HG03066 (cell line): Measurements from ENCODE around the gene PHLDB2.

Experiments
- ATAC-seq: cut with Tn5 transposase; IDR thresholded peaks from one replicate; pipeline ENCODE4 v1.9.1; 2021; ENCODE audit warnings: low read depth; ENCODE audit not compliant: unreplicated experiment

Gene PHLDB2

DNA sequence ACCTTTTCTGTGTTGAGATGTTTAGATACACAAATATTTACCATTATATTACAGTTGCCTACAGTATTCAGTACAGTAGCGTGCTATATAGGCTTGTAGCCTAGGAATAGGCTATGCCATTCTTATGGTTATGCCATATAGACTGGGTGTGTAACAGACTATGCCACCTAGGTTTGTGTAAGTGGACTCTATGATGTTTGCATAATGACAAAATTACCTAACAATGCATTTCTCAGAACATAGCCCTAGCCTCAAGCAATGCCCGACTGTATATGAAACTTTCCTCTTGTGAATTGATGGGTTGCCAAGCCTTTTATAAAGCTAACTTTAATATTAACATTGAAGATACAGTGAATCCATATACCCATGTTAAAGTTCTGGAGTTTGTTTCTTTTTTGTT is 10.3 kb upstream of the PHLDB2 start:
- no peak for ATAC-seq

DNA sequence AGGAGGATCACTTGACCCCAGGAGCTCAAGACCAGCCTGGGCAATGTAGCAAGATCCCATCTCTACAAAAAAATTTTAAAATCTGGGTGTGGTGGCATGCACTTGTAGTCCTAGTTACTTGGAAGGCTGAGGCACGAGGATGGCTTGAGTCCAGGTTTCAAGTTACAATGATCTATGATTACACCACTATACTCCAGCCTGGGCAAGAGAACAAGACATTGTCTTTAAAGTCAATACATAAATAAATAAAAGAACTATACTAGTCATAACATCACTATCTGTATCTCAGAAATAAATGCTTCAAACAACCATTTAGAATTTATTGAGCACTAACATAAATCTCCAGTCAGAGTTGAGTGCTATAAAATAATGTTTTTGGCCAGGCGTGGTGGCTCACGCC is 8.5 kb upstream of the PHLDB2 start:
- no peak for ATAC-seq

GRCh38 chr3:111851511-111851954 is 7.5 kb upstream of the PHLDB2 start:
- ATAC-seq = no peak

GRCh38 chr3:111852540-111852939 is 6.5 kb upstream of the PHLDB2 start:
- ATAC-seq = no peak

- ATAC-seq = no peak
These were observed 6.0 kb upstream of the PHLDB2 start for GRCh38 chr3:111853068-111853467.

DNA sequence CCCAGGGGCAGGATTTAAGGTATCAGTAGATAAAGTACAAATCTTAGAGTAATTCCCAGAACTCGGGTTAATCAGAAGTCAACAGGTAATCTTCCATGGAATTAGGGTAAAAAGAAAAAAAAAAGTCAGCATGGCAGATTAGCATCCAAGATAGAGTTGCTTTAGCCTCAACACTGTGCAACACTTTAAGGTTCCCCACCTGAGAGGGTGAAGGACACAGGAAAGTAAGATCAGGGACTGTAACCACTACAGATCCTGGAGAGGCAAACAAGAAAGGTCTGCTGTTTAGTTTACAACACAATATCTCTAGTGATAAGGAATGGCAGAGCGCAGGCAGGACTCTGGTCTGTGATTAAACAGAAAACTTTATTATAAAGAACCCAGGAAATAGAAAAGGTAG is 4.1 kb upstream of the PHLDB2 start:
- ATAC-seq = no peak

- no peak for ATAC-seq
These were observed 2.6 kb upstream of the PHLDB2 start for GRCh38 chr3:111856501-111856900.

DNA sequence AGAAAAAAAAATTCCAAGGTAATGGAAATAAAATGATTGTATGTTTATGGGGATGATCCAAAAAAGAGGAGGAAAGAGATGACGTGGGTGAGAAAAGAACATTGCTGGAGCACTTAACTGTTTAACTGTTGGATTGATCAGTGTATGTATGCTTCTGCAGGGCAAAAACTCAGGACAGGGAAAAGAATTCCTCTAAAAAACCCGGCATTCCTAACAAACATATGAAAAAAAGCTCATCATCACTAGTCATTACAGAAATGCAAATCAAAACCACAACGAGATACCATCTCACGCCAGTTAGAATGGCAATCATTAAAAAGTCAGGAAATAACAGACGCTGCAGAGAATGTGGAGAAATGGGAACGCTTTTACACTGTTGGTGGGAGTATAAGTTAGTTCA is 1.6 kb upstream of the PHLDB2 start:
- ATAC-seq = no peak

GRCh38 chr3:111858642-111859041 is 423 bp upstream of the PHLDB2 start:
- no peak for ATAC-seq

DNA sequence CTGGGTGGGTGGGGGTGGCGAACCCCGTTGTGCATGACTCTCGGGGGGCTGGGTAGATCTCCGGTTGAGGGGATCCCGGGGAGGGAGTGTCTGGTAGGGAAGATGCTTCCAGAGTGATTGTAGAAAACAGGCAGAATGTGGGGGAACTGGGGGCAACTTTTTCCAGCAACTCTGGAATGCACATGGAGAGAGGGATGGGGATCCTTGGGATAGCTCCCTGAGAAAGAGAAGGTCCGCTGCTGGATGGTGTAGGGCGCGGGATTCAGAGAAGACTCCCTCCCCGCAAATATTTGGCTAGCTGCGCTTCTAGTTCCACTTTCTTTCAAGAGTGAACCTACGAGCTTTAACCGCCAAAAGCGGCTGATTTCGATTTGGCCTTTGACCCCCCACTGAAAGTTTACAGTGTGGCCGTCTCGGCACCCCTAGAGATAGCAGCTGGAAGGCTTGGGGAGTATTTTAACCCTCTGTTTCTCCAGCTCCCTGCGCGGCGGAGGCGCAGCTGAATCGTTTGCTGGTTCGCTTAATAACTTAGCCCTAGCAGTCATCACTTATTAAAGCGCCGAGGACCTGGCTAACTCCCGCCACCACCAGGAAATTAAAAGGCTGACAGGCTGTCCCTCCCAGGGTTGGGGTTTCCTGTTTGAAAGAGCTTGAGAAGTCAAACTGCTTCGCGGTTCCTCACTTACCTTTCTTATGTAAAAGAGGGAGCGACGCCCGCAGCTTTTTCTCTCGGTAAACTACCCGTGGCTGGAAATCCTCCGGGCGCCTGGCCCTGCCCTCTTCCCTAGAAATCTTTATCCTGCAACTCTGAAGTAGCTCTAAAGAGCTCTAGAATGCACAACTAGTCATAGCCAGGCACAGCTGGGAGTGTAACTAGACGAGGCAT is 1.2 kb downstream of the PHLDB2 start:
- ATAC-seq = peak; percentile 91

DNA sequence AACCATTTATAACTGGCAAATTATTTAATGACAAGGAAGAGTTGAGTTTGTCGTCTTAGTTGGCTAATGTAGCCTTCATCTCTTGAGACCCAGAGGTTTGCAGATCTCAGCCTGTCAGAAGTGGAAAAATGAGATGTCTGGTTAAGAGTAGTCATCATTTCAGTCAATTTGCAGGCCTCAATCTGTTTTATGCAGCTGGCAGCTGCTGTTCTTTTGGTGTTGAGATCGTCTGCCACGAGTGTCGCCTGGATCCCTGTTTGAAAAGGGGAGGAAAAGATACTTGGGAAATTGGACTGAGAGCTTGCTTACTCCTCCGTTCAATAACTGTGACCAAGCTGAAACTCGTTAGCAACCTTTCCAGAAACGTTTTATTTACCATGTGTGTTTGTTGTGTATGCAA is 2.3 kb downstream of the PHLDB2 start:
- no peak for ATAC-seq

GRCh38 chr3:111862415-111862814 is 3.4 kb downstream of the PHLDB2 start:
- no peak for ATAC-seq

DNA sequence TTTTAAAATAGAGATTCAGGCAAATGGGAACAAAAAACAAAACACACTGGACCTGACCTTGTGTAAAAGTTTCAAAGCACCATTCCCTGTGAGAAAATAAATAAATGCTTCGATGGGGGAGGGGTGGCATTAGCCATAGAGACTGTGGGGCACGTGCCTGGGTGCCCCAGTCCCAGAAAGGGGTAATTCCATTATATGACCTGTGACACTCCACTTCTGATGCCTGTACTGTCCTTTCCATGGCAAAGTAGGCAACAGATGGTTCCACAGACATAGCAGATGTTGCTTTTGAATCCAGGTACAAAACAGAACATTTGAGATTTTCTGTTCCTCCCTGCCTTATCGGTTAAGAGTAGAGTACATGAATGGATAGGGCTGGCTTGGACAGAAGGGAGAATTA is 3.9 kb downstream of the PHLDB2 start:
- ATAC-seq = no peak

- no peak for ATAC-seq
These were observed 5.1 kb downstream of the PHLDB2 start for GRCh38 chr3:111863942-111864694.

DNA sequence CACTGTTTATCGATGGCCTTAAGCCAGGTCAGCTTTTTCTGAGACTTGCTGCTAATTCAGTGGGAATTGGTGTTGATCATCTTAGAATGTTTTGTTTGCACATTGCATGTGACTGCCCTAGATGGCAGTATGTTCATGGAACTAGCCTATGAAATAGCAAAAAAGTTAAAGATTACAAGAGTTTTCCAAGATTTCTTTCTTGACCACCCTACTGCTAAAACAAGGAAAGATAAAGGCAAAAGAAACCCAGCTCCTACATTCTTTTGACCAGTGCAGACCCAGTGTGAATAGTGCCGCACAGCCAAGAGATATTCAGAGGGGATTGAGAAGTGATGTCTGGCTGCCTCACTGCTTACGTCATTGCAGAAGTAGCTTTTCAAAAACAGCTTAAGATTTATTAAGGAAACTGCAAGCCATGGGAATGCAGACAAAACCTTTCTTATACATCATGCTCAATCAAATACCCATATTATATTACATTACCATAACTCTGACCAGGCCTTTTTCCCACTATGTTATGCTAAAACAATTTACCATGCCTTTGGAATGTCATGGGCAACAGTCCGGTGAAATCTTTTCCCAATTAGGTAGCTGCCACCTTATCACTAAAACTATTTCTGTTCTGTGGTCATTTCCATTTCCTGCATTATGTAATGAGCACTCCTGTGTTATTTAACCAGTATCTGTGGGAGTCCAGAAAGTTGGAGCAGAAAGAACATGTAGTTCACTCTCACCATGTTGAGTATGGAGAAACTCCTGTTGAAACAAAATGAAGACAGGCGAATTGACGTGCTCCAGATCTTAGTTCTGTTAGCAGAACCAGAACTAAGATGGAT is 6.0 kb downstream of the PHLDB2 start:
- ATAC-seq = no peak

GRCh38 chr3:111867889-111868426 is 8.9 kb downstream of the PHLDB2 start:
- ATAC-seq = no peak

DNA sequence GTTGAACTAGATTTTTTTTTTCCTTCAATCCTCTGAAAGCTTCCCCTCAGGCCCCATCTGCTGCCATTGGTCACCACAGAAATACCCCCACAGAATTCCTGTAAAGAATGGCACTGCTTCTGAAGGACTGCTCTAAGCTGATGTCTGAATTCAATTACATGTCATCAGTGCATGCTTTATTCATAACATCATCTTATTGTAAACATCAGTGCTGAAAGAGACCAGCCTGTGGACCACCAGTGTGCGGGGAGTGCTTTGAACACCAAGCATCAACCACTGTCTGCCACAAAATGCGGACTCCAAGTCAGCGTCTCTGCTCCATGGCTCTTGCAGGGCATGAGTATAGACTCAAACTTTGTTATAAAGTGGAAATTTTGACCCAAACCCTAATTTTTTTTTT is 11.6 kb downstream of the PHLDB2 start:
- ATAC-seq = no peak

DNA sequence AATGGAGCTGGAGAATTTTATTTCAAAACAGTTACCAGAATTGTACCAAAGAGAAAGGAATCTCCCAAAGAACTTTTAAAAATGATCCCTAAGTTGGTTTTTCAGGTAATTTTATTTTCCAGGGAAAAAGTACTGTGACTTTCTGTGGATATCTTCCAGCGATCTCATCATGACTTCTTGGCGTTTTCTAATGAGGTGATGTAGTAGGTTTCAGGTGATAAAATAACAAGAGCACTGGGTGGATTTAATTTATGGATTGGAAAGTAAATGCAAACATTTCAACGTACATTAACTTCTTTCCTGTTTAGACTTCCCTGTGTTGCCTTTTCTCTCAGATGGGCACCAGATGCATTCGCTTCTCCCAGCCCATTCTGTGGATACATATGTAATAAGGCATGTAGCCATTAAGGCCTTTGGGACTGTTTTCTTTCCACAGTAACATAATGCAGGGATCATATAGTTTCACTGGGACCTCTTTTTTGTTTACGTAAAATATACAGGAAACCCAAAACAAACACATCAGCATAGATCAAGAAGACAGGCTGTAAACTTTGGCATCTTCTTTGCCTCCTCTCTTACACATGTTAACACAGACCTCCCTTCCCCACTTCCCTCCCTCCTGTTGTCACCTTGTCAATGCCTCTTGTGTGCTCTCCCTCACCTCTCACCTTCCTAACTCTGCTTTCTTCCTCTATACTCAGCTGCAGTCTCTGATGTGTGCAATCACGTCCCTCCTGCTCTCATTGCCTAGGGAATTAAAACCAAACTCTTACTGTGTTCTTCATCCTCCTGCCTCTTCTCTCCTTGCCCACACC is 13.0 kb downstream of the PHLDB2 start:
- no peak for ATAC-seq

DNA sequence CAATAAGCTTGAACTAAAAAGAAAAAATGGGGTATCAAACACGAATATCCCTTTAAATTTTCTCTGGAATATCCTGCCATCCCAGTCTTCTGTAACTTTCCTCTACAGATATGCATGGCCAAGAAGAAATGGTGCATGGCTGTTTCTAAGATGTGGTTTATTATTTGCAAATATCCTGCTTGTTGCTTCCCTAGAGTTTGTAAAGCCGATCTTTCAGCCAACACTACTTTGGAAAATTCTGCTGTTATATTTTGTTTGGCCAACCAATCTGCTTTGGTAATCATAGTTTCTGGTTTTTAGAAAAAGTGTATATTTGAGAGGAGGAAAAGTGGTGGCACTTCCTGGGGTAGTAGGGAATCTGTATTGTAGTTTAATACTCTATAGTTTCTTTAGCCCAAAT is 13.9 kb downstream of the PHLDB2 start:
- no peak for ATAC-seq
